ENCODE data around the gene CLGN.

Gene CLGN

DNA sequence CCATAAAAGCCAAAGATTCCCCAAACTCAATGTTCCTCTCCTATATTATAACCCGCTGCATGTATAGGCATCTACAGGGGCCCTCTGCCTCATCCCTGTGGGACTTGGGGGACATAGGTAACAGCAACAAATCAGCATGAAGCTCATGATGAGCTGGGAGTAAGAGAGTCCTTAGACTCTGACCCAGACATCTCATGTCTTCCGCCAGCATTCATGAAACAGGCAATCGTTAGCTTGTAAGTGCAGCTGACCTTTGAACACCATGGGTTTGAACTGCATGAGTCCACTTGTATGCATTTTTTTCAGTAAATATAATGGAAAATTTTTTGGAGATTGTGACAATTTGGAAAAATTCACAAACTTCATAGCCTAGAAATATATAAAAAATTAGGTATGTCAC, 64.4 kb downstream of the CLGN start:
- TF ChIP-seq, protein P1, sequence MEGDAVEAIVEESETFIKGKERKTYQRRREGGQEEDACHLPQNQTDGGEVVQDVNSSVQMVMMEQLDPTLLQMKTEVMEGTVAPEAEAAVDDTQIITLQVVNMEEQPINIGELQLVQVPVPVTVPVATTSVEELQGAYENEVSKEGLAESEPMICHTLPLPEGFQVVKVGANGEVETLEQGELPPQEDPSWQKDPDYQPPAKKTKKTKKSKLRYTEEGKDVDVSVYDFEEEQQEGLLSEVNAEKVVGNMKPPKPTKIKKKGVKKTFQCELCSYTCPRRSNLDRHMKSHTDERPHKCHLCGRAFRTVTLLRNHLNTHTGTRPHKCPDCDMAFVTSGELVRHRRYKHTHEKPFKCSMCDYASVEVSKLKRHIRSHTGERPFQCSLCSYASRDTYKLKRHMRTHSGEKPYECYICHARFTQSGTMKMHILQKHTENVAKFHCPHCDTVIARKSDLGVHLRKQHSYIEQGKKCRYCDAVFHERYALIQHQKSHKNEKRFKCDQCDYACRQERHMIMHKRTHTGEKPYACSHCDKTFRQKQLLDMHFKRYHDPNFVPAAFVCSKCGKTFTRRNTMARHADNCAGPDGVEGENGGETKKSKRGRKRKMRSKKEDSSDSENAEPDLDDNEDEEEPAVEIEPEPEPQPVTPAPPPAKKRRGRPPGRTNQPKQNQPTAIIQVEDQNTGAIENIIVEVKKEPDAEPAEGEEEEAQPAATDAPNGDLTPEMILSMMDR (conservative IDR thresholded peaks at IDR 0.05; ENCODE audit: low read length), result no peak

DNA sequence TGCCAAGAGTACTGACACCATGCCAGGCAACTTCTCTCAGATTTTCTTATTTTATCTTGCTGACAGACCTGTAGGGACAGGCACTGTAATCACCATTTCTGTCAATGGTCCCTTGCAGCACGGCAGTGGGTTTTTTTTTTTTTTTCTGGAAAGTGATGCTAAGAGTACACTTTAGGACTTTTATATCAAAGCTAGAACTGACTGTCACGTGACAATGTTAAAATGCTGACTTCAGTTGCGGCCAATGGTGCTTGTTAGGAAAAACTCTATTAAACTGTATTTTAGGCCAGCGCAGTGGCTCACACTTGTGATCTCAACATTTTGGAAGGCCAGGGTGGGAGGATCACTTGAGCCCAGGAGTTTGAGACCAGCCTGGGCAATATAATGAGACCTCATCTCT, 66.3 kb downstream of the CLGN start:
- H3K4me3 ChIP-seq (ENCODE audit: low read length), result no peak overlapping the region
- no peak for DNase-seq (ENCODE audit: low read depth)
- TF ChIP-seq, protein P1 (conservative IDR thresholded peaks at IDR 0.05; ENCODE audit: low read length), result no peak

More for the DNA sequence above, 64.4 kb downstream of the CLGN start:
- H3K4me3 ChIP-seq (ENCODE audit: low read length), result no peak overlapping the region
- DNase-seq (ENCODE audit: low read depth), result no peak

DNA sequence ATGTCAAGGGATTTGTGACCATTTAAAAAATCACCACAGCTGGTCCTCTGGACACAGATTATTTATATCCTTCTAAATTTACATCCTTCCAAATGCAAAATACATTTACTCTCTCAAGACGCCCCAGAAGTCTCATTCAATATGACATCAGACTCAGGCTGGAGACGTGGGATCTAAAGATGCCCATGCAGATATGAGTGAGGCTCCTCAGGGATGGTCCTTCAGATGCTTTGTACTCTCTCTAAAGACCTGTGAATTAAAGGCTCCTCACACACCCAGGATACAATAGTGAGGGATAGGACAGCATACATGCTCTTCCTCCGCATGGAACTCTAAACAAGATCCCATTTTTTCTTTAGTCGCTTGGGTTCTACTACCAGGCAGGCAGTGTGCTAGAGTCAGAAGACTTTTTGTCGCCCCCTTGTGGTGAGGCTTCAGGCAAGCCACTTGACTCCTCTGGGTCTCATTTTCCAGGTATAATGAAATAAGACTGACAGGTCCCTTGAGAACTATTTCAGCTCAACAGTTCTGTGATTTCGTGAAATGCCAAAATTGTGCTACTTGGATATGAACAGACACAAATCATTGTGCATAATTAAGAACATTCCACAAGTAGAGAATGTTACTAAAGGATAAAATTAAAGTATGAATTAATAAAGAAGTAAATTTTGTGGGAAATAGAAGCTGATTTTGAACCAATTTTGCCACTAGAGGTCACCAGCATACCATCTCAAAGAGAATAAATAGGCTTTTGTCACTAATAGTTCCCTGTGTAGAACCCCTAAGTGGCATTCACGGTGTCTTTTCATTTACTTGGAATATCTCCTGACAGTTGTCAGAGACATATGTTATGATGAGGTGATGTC, 67.7 kb downstream of the CLGN start:
- peak; percentile 71 for DNase-seq (ENCODE audit: low read depth)
- TF ChIP-seq, protein P1 (conservative IDR thresholded peaks at IDR 0.05; ENCODE audit: low read length), result peak; percentile 76
- H3K4me3 ChIP-seq (ENCODE audit: low read length), result no peak overlapping the region

DNA sequence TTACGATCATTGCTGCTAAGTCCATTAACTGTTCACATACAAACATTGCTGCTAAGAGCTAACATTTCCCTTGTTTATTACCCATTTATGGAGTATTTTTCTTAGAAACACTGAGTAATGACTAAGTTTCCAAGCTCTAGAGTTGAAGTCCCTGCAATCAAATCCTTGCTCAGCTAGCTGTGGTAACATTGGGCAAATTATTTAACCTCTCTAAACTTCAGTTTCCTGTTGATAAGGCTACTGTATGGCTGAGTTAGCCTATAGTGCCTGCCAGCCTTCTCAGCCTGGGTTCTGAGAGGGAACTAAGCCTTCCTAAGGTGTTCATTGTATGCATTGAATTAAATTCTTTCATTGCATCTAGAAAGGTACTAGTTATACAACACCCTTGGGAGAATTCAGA, 69.2 kb downstream of the CLGN start:
- TF ChIP-seq, protein P1 (conservative IDR thresholded peaks at IDR 0.05; ENCODE audit: low read length), result no peak
- no peak for DNase-seq (ENCODE audit: low read depth)
- no peak overlapping the region for H3K4me3 ChIP-seq (ENCODE audit: low read length)

DNA sequence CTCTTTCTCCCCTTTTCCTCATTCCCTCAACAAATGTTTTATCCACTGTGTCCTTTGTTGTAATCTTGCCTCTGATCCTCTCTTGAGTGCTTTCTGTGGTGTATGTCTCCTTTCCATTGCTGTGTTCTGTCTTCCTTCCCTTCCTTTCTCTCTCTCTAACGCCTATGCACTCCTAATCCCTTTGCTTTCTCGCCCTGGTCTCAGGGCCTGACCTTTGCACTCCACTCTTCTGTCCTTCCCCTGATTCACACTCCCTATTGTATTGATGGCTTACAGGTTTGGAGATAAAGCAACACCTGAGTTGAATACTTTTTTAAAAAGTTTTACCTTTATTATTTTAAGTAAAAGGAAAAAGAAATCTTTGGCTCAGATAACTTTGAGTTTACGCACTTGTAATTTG, 69.6 kb downstream of the CLGN start:
- H3K4me3 ChIP-seq (ENCODE audit: low read length), result no peak overlapping the region
- TF ChIP-seq, protein P1 (conservative IDR thresholded peaks at IDR 0.05; ENCODE audit: low read length), result no peak

DNA sequence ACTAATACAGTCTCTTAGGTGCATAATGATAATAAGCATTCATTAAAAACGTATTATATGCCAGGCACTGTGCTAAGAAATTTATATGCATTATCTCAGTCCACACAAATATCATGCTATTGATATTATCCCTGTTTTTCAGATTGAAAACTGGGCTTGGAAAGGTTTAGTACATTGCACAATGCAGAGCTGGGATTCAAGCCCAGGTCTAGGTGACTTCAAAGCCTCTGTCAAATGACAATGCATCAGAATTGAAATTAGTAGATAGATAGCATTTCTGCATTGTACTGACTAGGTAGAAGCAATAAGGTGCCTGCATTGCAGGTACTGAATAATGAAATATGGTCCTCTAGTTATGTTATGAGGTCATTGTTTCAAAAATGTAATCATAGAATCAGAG, 72.2 kb downstream of the CLGN start:
- DNase-seq (ENCODE audit: low read depth), result no peak
- no peak overlapping the region for H3K4me3 ChIP-seq (ENCODE audit: low read length)
- TF ChIP-seq, protein P1 (conservative IDR thresholded peaks at IDR 0.05; ENCODE audit: low read length), result no peak

More for the DNA sequence above, 69.6 kb downstream of the CLGN start:
- no peak for DNase-seq (ENCODE audit: low read depth)

DNA sequence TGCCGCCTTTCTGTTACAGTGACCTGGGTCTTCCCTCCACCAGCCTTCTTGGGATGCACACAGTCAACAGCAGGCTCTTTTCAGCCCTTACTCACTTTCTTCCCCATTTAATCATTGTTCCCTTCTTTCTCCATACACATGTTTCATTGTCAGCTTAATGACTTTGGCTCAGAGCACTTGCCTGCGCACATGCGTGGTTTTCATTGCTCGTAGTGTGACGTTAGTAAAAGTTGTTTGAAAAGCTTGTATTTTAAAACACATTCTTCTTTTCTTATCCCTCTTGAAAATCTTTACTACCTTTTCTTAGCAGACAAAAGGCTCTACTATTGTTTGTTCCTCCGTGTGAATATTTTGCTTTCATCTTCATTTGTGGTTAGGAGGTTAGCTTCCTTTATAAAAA, 73.7 kb downstream of the CLGN start:
- TF ChIP-seq, protein P1 (conservative IDR thresholded peaks at IDR 0.05; ENCODE audit: low read length), result no peak
- H3K4me3 ChIP-seq (ENCODE audit: low read length), result no peak overlapping the region

More for the DNA sequence above, 73.7 kb downstream of the CLGN start:
- DNase-seq (ENCODE audit: low read depth), result no peak
